Measurements from ENCODE around the gene EXOC6. TPM values are rescaled to one million over a fixed set of nuclear protein-coding genes. Genes with fewer than 3 reads are reported as not detected.

EXOC6 gene, protein sequence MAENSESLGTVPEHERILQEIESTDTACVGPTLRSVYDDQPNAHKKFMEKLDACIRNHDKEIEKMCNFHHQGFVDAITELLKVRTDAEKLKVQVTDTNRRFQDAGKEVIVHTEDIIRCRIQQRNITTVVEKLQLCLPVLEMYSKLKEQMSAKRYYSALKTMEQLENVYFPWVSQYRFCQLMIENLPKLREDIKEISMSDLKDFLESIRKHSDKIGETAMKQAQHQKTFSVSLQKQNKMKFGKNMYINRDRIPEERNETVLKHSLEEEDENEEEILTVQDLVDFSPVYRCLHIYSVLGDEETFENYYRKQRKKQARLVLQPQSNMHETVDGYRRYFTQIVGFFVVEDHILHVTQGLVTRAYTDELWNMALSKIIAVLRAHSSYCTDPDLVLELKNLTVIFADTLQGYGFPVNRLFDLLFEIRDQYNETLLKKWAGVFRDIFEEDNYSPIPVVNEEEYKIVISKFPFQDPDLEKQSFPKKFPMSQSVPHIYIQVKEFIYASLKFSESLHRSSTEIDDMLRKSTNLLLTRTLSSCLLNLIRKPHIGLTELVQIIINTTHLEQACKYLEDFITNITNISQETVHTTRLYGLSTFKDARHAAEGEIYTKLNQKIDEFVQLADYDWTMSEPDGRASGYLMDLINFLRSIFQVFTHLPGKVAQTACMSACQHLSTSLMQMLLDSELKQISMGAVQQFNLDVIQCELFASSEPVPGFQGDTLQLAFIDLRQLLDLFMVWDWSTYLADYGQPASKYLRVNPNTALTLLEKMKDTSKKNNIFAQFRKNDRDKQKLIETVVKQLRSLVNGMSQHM
- 14.3 to 19.2 TPM (median 15.2 TPM) in 5 replicates for total RNA-seq (2022; extraction: Qiagen RNA extraction; ENCODE audit: low read depth)

GRCh38 chr10:92848441-92849233 is at the start of gene EXOC6:
TSS of gene EXOC6 (plus strand) at chr10:92848520. CDS start at chr10:92848534, 14 bp downstream.

GRCh38 chr10:93059975-93060886 is 211.9 kb downstream of the EXOC6 start, which contains the start of gene CYP26C1:
TSS of gene CYP26C1 (plus strand) at chr10:93060798. CDS start at chr10:93061264, 466 bp downstream.

DNA sequence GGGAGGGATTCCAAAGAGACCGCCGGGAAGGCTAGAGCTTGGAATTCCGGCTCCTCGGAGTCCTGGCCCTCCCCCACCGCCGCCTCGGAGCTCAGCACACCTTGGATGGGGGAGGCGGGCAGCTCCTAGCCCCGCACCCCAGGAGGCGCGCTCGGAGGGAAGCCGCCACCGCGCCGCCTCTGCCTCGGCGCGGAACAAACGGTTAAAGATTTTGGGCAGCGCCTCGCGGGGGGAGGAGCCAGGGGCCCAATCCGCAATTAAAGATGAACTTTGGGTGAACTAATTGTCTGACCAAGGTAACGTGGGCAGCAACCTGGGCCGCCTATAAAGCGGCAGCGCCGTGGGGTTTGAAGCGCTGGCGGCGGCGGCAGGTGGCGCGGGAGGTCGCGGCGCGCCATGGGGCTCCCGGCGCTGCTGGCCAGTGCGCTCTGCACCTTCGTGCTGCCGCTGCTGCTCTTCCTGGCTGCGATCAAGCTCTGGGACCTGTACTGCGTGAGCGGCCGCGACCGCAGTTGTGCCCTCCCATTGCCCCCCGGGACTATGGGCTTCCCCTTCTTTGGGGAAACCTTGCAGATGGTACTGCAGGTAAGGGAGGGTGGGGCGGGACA is 225.3 kb downstream of the EXOC6 start, which contains the start of gene CYP26A1:
Gene CYP26A1 (plus strand): TSS at position 355 of the 608 bp plus-strand sequence. CDS start 42 bp downstream, at position 397.

Other genes with a start within 250 kb of the EXOC6 start
- gene HHEX, start 158.6 kb upstream of the EXOC6 start, total RNA-seq (2022; extraction: Qiagen RNA extraction; ENCODE audit: low read depth), result 15.8 to 17.0 TPM (median 16.6 TPM) in 5 replicates
- gene CYP26C1, start 212.3 kb downstream of the EXOC6 start, total RNA-seq (2022; extraction: Qiagen RNA extraction; ENCODE audit: low read depth), result not detected in 5 replicates
- gene CYP26A1, start 225.4 kb downstream of the EXOC6 start, total RNA-seq (2022; extraction: Qiagen RNA extraction; ENCODE audit: low read depth), result 2.5 to 3.8 TPM (median 3.0 TPM) in 5 replicates